Ishikawa (cell line): Measurements from ENCODE around the gene RBFOX1.

Source experiments
- CEBPB ChIP-seq: IDR thresholded peaks from 2 replicates; pipeline ENCODE4 v1.6.1; 2012
- CREB1 ChIP-seq: IDR thresholded peaks from 2 replicates; pipeline ENCODE4 v1.6.1; 2012; ENCODE audit warnings: low read depth
- EGR1 ChIP-seq: IDR thresholded peaks from 2 replicates; pipeline ENCODE4 v1.6.1; 2012
- EP300 ChIP-seq: IDR thresholded peaks from 2 replicates; pipeline ENCODE4 v1.6.1; 2012; ENCODE audit warnings: borderline replicate concordance
- FOXM1 ChIP-seq: IDR thresholded peaks from 2 replicates; pipeline ENCODE4 v1.6.1; 2012; ENCODE audit warnings: low read depth, borderline replicate concordance
- NFIC ChIP-seq: IDR thresholded peaks from 2 replicates; pipeline ENCODE4 v1.6.1; 2012
- RAD21 ChIP-seq: IDR thresholded peaks from 2 replicates; pipeline ENCODE4 v1.6.1; 2012; ENCODE audit warnings: low read depth
- TAF1 ChIP-seq: IDR thresholded peaks from 2 replicates; pipeline ENCODE4 v1.6.1; 2012; ENCODE audit warnings: low read depth, mild to moderate bottlenecking
- TCF12 ChIP-seq: IDR thresholded peaks from 2 replicates; pipeline ENCODE4 v1.6.1; 2012; ENCODE audit warnings: low read depth
- TEAD4 ChIP-seq: IDR thresholded peaks from 2 replicates; pipeline ENCODE4 v1.6.1; 2012
- YY1 ChIP-seq: IDR thresholded peaks from 2 replicates; pipeline ENCODE4 v1.6.1; 2012; ENCODE audit warnings: low read depth
- ZBTB7A ChIP-seq: IDR thresholded peaks from 2 replicates; pipeline ENCODE4 v1.6.1; 2012; ENCODE audit warnings: low read depth
- TF ChIP-seq, protein P1 (sequence below): IDR thresholded peaks from 2 replicates; pipeline ENCODE4 v1.6.1; 2012
- TF ChIP-seq, protein P2 (sequence below): IDR thresholded peaks from 2 replicates; pipeline ENCODE4 v1.6.1; 2012; ENCODE audit warnings: low read depth, mild to moderate bottlenecking
- TF ChIP-seq, protein P3 (sequence below): IDR thresholded peaks from 2 replicates; pipeline ENCODE4 v1.6.1; 2012

RBFOX1 gene

GRCh38 chr16:7372095-7372494, 39.5 kb downstream of the RBFOX1 start:
- TF ChIP-seq RAD21 (no peak), EGR1 (no peak), CREB1 (no peak), TEAD4 (no peak), ZBTB7A (no peak), CEBPB (no peak), YY1 (no peak)
- TF ChIP-seq, protein P1, sequence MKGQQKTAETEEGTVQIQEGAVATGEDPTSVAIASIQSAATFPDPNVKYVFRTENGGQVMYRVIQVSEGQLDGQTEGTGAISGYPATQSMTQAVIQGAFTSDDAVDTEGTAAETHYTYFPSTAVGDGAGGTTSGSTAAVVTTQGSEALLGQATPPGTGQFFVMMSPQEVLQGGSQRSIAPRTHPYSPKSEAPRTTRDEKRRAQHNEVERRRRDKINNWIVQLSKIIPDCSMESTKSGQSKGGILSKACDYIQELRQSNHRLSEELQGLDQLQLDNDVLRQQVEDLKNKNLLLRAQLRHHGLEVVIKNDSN = no peak

- TF ChIP-seq TAF1 (no peak), TEAD4 (no peak), EP300 (no peak), ZBTB7A (no peak), FOXM1 (no peak), RAD21 (no peak), YY1 (no peak)
- TF ChIP-seq, protein P2, sequence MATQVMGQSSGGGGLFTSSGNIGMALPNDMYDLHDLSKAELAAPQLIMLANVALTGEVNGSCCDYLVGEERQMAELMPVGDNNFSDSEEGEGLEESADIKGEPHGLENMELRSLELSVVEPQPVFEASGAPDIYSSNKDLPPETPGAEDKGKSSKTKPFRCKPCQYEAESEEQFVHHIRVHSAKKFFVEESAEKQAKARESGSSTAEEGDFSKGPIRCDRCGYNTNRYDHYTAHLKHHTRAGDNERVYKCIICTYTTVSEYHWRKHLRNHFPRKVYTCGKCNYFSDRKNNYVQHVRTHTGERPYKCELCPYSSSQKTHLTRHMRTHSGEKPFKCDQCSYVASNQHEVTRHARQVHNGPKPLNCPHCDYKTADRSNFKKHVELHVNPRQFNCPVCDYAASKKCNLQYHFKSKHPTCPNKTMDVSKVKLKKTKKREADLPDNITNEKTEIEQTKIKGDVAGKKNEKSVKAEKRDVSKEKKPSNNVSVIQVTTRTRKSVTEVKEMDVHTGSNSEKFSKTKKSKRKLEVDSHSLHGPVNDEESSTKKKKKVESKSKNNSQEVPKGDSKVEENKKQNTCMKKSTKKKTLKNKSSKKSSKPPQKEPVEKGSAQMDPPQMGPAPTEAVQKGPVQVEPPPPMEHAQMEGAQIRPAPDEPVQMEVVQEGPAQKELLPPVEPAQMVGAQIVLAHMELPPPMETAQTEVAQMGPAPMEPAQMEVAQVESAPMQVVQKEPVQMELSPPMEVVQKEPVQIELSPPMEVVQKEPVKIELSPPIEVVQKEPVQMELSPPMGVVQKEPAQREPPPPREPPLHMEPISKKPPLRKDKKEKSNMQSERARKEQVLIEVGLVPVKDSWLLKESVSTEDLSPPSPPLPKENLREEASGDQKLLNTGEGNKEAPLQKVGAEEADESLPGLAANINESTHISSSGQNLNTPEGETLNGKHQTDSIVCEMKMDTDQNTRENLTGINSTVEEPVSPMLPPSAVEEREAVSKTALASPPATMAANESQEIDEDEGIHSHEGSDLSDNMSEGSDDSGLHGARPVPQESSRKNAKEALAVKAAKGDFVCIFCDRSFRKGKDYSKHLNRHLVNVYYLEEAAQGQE = no peak
- TF ChIP-seq, protein P3, sequence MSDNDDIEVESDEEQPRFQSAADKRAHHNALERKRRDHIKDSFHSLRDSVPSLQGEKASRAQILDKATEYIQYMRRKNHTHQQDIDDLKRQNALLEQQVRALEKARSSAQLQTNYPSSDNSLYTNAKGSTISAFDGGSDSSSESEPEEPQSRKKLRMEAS = no peak
- TF ChIP-seq, protein P1 = no peak
These were observed 41.1 kb downstream of the RBFOX1 start for GRCh38 chr16:7373776-7374175.

GRCh38 chr16:7374614-7375174, 42.0 kb downstream of the RBFOX1 start:
- no peak for TF ChIP-seq FOXM1
- TF ChIP-seq, protein P2 = no peak
- no peak for TF ChIP-seq EP300
- TF ChIP-seq, protein P3 = no peak
- no peak for TF ChIP-seq RAD21
- TF ChIP-seq TCF12 = no peak
- no peak for TF ChIP-seq TAF1
- TF ChIP-seq YY1 = no peak
- TF ChIP-seq NFIC = no peak
- no peak for TF ChIP-seq CREB1
- TF ChIP-seq TEAD4 = no peak
- no peak for TF ChIP-seq ZBTB7A
- TF ChIP-seq CEBPB = no peak
- no peak for TF ChIP-seq EGR1
- TF ChIP-seq, protein P1 = no peak

GRCh38 chr16:7376227-7376626, 43.6 kb downstream of the RBFOX1 start:
- TF ChIP-seq NFIC (no peak), ZBTB7A (no peak), RAD21 (no peak), YY1 (no peak), TAF1 (no peak), FOXM1 (no peak), CEBPB (no peak), CREB1 (no peak), TCF12 (no peak), EP300 (no peak), EGR1 (no peak), TEAD4 (no peak)
- TF ChIP-seq, protein P2 = no peak
- TF ChIP-seq, protein P1 = no peak
- TF ChIP-seq, protein P3 = no peak
